GM12878 (cell line): ENCODE data around the gene ATP10A.

Experiments used
- CTCF ChIP-seq, 3 experiments: IDR thresholded peaks in 2 of 3; conservative IDR thresholded peaks in 1 of 3; 2 replicates each; pipeline ENCODE4 v1.5.1; 2011; ENCODE audit warnings: low read depth in 3 of 3, low read length in 3 of 3, mild to moderate bottlenecking in 3 of 3, control low read depth in 2 of 3, moderate library complexity in 2 of 3, inconsistent platforms in 1 of 3, mixed read lengths in 1 of 3; ENCODE audit not compliant: control insufficient read depth in 2 of 3, insufficient read depth in 1 of 3; ENCODE audit errors: extremely low read depth in 1 of 3
- ZNF274 ChIP-seq: IDR thresholded peaks from one replicate; pipeline ENCODE4 v1.8.0; 2011; ENCODE audit not compliant: insufficient read length, insufficient read depth
- TF ChIP-seq, protein P1 (sequence below): IDR thresholded peaks from 2 replicates; pipeline ENCODE4 v1.6.1; 2011; ENCODE audit warnings: borderline replicate concordance, low read depth, mild to moderate bottlenecking, moderate library complexity, mixed read lengths, low read length; ENCODE audit not compliant: insufficient read depth; ENCODE audit errors: extremely low read length

GRCh38 chr15:25725758-25726157 is 137.4 kb downstream of the ATP10A start:
- TF ChIP-seq ZNF274 = no peak
- no peak for TF ChIP-seq CTCF (IDR thresholded peaks at IDR 0.05 in 2 of 3, conservative IDR thresholded peaks at IDR 0.05 in 1 of 3; ENCODE audit: control insufficient read depth in 2 of 3, extremely low read depth in 1 of 3, insufficient read depth in 1 of 3, low read depth in 3 of 3, low read length in 3 of 3)
- TF ChIP-seq, protein P1, sequence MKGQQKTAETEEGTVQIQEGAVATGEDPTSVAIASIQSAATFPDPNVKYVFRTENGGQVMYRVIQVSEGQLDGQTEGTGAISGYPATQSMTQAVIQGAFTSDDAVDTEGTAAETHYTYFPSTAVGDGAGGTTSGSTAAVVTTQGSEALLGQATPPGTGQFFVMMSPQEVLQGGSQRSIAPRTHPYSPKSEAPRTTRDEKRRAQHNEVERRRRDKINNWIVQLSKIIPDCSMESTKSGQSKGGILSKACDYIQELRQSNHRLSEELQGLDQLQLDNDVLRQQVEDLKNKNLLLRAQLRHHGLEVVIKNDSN = no peak
